SIG-M5 treated with dmso at 0.1 percent for 504 hours (cell line): ENCODE data around the gene CPLX3.
A peak's percentile ranks its signal among the peaks of the same experiment; 100 is the strongest.

Experiments
- DNase-seq: peaks from one replicate; lab custom pipeline; 2025; ENCODE audit not compliant: unreplicated experiment; lab: John Stamatoyannopoulos, UW

Gene CPLX3

DNA sequence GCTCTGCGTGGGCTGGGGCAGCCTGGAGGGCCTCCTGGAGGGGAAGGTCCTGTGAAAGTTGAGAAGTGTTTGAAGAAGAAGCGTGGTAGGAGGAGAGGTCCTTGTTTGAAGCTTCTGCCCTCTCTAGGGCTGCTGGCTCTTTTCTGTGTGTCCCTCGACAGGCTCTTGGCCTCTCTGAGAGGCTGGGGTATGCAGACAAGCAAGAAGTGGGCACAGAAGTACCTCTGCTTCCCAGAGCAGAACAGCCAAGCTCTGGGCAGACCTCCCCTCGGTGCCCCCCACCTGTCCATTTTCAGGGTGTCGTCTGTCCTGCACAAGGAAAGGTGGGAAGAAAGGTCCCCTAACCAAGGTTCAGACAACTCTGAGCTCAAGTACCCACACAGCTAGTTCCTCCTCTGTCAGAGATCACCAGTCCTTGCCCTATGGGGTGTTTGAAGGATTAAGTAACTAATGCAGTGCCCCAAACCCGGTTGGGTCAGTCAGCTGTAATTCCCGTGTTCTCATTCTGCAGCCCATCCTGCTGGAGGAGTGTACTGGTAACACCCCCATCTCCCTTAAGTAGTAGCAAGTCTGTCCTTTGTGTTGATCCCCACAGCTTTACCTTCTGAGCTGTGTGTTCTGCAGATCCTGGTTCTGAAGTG is 38.3 kb upstream of the CPLX3 start:
- DNase-seq: peak; percentile 54

DNA sequence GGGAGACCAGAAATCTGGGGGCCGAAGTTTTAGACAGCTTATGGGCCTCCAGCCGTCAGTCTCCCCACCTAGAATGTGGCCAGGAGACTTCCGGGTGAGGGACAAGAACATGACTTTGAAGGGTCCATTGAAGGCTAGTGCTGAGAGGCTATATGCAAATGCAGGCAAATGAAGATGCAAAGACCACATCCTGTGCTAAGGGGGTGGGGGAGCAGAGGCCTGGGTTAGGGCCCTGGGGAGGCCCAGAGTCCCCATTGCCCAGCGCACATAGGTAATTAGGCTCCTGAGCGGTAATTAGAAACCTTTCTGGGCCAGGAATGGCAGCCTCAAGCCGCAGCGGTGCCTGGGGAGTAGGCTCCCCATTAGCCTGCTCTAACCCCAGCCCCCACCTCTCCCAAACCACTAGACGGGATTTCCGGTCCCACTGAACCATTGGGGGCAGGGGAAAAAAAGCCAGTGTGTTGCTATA is 37.7 kb upstream of the CPLX3 start:
- peak; percentile 45 for DNase-seq

DNA sequence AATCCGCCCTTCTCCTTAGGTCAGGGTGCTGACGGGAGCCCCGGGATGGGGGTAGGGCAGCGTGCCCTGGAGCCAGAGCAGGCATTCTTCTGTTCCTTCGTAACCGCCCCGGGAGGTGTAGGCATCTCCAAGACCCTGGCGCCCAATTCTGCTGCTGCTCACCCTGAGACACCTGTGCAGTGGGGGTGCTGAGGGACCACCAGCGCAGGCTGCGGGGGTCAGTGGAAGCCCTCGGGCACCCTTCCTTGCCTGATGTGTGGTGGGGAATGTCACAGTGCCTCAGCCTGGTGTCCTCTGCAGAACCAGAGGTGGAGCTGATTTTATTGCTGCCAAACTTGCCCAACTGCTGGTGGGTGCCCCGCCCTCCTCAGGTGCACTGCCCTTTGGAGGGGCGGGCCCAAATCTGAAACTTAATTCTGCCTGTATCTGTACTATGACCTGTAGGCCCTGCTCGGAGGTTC is 37.2 kb upstream of the CPLX3 start:
- peak; percentile 28 for DNase-seq

DNA sequence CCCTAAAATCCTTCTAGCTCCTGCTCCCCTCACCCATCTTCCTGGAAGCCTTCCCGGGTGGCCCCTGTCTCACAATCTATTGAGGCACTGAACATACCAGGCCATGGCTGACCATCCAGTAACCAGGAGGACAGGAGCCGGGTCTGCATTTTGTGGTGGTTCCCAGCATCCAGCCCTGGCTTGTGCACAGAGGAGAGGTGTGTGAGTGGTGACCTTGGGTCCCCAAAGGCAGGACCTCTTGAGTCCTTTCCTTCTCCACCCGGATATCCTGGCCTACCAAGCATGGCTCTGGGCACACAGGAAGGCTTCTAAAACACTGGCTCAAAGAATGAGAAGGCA is 36.7 kb upstream of the CPLX3 start:
- DNase-seq: no peak

DNA sequence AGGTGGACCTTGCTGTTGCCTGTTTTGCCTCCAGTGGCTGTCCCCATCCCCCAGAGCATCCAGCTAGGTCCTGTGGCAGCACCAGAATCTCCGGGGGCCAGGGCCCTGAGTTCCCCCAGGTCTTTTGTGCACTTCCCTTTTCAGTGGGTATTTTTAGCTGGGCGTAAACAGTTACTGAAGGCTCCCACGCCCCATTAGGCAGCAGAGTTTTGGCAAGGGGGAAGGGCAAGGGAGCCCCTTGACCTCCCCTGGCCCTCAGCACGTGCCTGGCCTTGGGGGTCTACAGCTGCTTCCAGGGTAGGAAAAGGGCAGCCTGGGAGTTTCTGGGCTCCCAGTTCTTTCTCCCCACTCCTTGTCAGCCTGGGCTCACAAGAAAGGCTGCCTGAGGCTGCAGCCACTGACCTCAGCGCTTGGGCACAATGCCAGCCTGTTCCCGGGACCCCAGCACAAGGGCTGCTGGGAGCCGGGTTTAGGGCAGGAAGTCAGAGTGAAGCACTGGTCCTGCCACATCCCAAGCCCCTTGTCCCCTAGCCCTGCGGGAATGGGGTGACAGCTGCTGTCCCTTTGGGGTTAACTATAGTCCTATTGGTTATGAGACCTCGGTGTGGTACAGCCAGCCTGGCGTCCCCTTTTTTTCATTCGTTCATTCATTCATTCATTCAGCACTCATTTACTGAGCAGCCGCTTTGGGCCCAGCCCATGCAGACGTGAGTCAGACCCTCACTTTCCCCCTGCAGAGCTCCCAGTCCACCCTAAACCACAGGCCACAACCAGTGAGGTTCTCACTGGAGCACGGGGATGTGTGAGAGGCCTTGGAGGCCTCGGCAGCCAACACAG is 36.1 kb upstream of the CPLX3 start:
- peak; percentile 88 for DNase-seq

DNA sequence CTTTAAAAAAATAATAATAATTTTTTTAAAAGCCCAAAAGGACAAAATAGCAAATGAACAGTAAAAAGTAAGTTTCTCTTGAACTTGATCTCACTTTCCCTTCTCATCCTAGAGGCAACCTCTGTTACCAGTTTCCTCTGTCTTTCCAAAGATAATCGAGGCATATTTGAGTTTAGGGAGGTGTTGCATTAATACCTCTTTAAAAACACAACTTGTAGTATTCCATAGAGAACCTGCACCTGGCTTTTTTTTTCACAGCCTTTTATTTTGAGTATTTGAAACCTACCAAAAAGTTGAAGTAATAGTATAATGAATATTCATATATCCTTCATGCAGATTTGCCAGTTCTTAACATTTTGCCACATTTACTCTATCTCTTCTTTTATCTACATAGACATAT is 35.4 kb upstream of the CPLX3 start:
- no peak for DNase-seq

DNA sequence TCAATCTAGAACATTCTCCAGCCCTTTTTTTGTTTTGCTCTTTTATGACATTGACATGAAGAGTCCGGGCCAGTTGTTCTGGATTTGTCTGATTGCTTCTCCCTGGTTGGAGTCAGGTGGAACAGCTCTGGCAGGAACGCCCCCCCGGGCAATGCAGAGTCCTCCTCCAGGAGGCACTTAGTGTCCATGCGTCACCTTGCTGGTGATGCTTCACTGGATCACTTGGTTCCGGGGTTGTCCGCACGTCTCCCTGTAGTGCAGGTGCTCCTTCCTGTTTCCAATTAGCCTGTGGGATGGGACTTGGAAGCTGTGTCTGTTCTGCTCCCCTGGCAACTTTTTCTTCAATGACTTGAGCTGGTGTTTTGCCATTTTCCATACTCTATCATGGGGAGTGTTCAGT is 34.8 kb upstream of the CPLX3 start:
- no peak for DNase-seq

DNA sequence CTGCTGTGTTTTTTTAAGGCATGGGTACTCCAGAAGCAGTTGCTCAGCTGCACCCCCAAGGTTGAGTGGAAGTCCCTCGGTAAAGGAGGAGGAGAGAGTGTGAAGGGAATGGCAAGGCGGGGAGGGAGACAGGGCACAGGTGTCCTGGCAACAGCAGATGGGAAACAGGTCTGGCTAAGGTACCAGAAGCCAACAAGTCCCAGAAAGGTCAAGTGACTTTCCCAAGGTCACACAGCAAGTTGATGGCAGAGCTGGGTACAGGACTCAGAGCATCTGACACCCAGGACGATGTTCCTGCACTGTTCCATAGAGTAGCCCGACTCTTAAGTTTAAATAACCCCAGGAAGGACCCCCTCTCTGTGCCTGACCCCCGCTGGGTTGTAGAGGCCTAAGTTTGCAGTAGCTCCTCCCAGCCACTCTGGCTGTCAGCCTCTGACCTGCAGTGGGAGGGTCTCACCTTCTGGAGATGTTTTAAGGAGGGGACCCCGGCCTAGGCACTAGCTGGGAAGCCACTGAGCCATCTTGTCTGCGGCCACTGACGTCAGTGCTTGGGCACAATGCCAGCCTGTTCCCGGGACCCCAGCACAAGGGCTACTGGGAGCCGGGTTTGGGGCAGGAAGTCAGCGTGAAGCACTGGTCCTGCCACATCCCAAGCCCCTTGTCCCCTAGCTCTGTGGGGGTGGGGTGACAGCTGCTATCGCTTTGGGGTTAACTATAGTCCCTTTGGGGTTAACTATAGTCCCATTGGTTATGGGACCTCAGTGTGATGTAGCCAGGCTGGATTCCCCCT is 34.0 kb upstream of the CPLX3 start:
- DNase-seq: no peak

DNA sequence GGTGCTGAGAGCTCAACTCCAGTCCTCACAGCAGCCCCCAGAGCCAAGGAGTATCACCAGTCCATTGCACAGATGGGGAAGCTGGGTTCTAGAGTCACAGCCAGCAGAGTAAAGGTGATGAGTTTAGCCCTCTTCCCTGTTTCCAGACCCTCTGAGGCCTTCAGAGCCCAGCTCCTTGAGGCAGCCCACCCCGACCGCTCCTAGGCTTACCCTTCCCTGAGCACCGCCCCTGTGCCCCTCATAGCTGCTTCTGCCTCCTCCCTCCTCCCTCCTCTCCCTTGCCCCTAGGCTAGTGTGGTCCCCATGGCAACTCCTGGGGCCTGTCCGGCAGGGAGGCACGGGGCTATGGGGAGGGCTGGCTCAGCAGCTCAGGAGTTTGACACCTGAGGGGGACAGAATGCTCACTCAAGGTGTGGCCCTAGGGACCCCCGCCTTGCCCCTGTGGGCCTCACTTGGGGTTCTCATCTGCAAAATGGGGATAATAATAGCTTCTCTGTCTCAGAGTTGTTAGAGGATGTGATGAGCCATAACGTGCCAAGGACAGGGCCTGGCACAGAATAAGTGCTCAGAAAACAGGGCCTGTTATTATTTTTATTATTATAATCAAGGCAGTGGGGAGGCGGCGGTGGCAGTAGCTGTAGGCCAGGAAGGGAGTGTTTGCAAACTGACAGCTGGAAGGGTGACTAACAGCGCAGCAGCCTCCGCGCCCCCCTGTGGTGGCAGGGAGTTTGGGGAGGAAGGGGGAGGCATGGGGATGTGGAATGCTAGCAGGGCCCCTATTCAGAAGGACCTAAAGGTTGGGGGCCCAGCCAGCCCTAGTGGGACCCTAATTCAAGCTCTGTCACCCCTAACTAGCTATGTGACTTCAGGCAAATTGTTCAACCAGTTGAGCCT is 33.0 kb upstream of the CPLX3 start:
- peak; percentile 35 for DNase-seq

DNA sequence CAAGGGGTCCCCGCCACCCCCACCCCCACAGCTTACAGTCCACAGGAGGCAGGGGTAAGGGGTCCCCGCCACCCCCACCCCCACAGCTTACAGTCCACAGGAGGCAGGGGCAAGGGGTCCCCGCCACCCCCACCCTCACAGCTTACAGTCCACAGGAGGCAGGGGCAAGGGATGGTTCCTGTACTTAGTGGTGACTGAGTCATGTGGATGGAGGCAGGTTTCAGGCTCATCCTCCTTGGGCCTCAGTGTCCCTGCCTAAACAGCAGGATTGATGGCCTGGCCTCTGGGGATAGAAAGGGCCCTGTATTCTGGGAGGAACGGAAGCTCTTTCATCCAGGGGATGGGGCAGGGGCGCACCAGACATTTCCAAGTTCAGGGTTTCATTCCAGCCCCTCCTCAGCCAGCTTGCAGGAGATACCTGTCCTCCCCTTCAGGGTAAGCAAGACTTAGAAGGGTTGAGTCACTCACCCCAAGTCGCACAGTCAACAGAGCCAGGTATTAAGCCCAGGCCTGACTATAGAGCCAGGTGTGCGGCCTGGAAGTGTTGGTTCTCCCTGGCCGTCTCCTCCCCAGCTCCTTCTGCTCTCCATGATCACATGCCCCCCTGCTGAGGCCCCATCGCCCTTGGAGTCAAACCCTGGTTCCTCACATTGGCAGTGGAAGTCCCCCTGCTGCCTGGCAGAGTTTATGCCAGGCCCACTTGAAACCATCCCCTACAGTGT is 32.0 kb upstream of the CPLX3 start:
- no peak for DNase-seq

DNA sequence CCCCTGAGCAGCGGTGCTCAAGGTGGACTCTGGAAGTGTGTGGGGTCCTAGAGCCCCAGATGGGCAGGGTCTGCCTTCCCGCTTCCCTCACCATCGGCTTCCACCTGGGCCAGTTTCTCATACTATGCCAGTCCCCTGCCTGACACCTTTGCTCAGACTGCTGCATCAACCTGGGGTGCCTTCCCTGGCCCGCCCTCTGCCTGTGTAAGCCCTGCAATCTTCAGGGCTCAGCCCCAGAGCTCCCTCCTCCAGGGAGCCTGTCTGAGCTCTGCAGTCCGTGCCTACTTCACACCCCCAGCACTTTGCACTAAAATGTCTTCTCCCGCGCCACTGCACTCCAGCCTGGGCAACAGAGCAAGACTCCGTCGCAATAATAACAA is 31.5 kb upstream of the CPLX3 start:
- DNase-seq: no peak

DNA sequence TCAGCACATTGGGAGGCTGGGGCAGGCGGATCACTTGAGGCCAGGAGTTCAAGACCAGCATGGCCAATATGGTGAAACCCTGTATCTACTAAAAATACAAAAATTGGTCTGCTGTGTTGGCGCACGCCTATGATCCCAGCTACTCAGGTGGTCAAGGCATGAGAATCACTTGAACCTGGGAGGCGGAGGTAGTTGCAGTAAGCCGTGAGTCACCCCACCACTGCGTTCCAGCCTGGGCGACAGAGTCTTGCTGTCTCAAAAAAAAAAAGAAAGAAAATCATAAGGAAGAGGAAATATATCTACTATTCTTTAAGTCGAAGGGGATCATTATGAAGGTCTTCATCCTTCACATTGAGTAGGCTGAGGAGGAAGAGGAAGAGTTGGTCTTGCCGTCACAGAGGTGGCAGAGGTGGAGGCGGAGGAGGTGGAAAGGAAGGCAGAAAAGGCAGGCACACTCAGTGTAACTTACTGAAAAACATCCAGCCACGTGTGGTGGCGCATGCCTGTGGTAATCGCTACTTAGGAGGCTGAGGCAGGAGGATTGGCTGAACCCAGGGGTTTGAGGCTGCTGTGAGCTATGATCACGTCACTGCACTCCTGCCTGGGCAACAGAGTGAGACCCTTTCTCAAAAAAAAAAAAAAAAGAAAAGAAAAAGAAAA is 30.3 kb upstream of the CPLX3 start:
- DNase-seq: no peak

DNA sequence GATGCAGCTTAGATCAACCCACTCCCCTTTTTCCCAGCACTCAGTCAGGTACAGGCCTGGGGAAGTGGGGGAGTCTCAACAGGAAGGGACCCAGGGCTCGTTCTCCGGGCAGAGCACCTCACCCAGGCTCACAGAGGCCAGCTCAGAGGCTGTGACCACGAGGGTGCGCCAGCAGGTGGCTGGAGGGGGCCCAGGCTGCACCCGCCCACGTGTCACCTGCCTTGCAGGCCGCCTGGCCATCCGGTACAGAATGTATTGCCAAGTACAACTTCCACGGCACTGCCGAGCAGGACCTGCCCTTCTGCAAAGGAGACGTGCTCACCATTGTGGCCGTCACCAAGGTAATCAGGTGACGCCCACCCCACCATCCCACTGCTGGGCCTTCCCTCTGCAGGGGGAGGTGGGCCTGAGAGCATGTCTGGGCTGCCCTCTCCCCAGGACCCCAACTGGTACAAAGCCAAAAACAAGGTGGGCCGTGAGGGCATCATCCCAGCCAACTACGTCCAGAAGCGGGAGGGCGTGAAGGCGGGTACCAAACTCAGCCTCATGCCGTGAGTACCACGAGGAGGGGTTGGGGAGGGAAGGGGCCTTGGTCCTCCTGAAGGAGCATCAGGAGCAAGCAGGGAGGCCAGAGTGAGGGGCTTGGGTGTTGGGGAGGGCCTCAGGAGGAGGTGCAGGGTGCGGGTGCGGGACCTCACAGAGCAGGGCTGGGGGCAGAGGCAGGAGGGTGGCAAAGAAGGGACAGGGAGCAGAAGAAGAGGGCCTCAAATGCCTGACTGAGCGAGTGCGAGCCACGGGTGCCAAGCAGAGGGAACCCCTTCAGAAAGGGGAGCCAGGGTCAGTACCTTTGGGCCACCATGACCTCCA is 27.8 kb upstream of the CPLX3 start:
- no peak for DNase-seq

DNA sequence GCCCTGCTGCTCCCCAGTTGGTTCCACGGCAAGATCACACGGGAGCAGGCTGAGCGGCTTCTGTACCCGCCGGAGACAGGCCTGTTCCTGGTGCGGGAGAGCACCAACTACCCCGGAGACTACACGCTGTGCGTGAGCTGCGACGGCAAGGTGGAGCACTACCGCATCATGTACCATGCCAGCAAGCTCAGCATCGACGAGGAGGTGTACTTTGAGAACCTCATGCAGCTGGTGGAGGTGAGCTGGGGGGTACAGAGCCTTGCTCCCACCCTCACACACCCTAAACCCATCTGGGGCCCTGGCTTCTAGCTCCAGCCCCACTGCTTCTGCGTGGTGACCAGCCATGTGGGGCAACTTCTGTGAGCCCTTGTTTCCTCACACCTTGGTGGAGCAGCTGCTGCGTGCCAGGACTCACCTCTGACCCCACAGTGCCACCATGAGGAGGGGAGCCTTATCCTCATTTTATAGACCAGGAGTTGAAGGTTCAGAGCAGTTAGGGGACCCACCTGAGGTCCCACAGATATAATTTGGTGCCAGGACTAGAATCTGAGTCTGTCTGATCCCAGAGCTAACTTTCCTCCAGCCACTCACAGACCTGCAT is 27.1 kb upstream of the CPLX3 start:
- DNase-seq: no peak

DNA sequence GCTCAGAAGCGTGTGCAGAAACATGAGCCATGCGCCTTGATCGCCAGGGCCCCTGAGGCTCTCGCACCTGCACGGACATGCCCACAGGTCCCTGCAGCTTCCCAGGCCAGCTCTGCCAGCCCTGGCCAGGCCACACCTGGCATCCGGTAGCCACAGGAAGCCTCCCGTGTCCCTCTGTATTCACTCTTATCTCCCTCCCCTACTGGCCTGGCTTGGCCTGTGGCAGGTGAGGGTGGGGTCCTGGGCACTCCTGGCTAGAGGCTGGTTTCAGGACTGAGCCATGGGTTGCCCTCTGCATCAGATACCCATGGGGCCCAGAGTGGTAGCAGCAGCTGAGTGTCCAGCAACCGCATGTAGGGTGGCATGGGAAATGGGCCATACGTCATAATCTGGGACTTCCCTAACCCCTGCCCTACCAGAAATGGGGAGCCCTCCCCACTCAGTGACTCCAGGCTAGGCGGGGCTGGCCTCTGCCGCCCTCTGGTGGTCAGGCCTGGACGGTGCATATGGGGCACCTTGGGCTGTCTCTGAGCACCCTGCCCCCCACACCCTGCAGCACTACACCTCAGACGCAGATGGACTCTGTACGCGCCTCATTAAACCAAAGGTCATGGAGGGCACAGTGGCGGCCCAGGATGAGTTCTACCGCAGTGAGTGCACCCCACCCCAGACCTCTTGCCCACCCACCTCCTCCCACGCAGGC is 26.4 kb upstream of the CPLX3 start:
- DNase-seq: peak; percentile 77

DNA sequence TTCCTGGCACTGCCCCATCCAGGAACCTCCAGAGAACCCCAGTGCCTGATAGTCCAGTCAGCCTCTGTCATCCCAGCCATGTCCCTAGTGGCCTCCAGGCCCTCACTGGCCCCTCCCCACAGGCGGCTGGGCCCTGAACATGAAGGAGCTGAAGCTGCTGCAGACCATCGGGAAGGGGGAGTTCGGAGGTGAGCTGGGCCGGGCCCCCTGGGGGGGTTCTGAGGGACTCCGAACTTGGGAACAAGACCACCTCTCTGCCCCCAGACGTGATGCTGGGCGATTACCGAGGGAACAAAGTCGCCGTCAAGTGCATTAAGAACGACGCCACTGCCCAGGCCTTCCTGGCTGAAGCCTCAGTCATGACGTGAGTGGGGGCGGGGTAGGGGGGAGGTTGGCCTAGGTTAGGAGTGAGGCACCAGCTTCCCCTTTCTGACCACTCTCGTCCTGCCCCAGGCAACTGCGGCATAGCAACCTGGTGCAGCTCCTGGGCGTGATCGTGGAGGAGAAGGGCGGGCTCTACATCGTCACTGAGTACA is 25.8 kb upstream of the CPLX3 start:
- no peak for DNase-seq

DNA sequence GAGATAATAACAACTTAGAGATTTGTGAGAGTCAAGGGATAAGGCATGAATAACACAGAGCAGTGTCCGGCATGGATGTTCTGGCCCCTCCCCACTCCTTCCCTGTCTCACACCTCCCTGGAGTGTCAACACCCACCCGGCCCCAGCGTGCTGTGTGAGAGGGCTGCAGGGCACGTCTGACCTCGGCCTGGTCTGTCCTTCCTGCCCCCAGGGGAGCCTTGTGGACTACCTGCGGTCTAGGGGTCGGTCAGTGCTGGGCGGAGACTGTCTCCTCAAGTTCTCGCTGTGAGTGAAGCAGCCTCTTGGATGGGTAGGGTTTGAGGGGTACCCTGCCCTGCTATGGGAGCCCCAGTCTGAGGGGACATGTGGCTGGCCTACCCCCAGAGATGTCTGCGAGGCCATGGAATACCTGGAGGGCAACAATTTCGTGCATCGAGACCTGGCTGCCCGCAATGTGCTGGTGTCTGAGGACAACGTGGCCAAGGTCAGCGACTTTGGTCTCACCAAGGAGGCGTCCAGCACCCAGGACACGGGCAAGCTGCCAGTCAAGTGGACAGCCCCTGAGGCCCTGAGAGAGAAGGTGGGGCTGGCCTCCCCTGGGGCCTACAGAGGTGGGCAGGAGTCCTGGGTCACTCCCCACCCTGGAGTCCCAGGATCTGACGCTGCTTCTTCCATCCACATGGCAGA is 25.0 kb upstream of the CPLX3 start:
- no peak for DNase-seq
